T-helper 17 cell (primary cell): ENCODE measurements around the gene OR6C2. TPM values are rescaled to one million over a fixed set of nuclear protein-coding genes. Genes with fewer than 3 reads are reported as not detected.

ENCODE experiments used
- ATAC-seq: fragments of 150-1000 bp; cut with Tn5 transposase; 2 replicates; pipeline ENCODE4 v1.10.0; 2021; ENCODE audit warnings: mild to moderate bottlenecking, moderate library complexity
- DNase-seq, 3 donors: peaks; one replicate each; pipeline versions ENCODE4 v3.0.0 to v3.0.0-alpha.2; 2020 to 2021
- H3K9me3 ChIP-seq: one replicate; pipeline ENCODE4 v1.7.0; 2013; ENCODE audit warnings: low read length, mild to moderate bottlenecking; ENCODE audit not compliant: control insufficient read depth, poor library complexity, severe bottlenecking
- H3K27ac Mint-ChIP-seq: one replicate; pipeline ENCODE4 v1.8.0; 2022; ENCODE audit warnings: mild to moderate bottlenecking, moderate library complexity, mixed read lengths
- H3K27me3 Mint-ChIP-seq: one replicate; pipeline ENCODE4 v1.8.0; 2022; ENCODE audit warnings: mixed read lengths
- H3K36me3 Mint-ChIP-seq: one replicate; pipeline ENCODE4 v1.8.0; 2022; ENCODE audit warnings: low read depth, mixed read lengths
- H3K4me1 Mint-ChIP-seq: one replicate; pipeline ENCODE4 v1.8.0; 2022; ENCODE audit warnings: mild to moderate bottlenecking, mixed read lengths
- H3K4me3 Mint-ChIP-seq: one replicate; pipeline ENCODE4 v1.8.0; 2022; ENCODE audit warnings: mild to moderate bottlenecking, moderate library complexity, mixed read lengths
- total RNA-seq, 4 donors: library from RNA in 2 of 4; stranded (reverse) in 2 of 4; gene quantifications; one replicate each; pipeline ENCODE4 v1.2.3 and lab custom pipeline; 2022 to 2026

OR6C2 gene
- total RNA-seq, 2 donors from 2014 or later, result not detected

GRCh38 chr12:55495490-55495889 lies 51.6 kb downstream of the OR6C2 start:
- H3K36me3 Mint-ChIP-seq, result no peaks in the 10 kb centered on the region
- DNase-seq, result no peak
- no peak for ATAC-seq
- peaks cover 34% of the 10 kb centered on the region for H3K27me3 Mint-ChIP-seq
- peaks cover 2% of the 10 kb centered on the region for H3K4me1 Mint-ChIP-seq
- no peak overlapping the region for H3K4me3 Mint-ChIP-seq
- no peaks in the 10 kb centered on the region for H3K9me3 ChIP-seq
- no peak overlapping the region for H3K27ac Mint-ChIP-seq

- Mint-ChIP-seq H3K4me1 (peaks cover 2% of the 10 kb centered on the region), H3K36me3 (no peaks in the 10 kb centered on the region), H3K4me3 (no peak overlapping the region), H3K27ac (no peak overlapping the region), H3K27me3 (peaks cover 41% of the 10 kb centered on the region)
- no peaks in the 10 kb centered on the region for H3K9me3 ChIP-seq
- DNase-seq (no peak), ATAC-seq (no peak)
These were observed 55.4 kb downstream of the OR6C2 start for GRCh38 chr12:55499231-55499630.

DNA sequence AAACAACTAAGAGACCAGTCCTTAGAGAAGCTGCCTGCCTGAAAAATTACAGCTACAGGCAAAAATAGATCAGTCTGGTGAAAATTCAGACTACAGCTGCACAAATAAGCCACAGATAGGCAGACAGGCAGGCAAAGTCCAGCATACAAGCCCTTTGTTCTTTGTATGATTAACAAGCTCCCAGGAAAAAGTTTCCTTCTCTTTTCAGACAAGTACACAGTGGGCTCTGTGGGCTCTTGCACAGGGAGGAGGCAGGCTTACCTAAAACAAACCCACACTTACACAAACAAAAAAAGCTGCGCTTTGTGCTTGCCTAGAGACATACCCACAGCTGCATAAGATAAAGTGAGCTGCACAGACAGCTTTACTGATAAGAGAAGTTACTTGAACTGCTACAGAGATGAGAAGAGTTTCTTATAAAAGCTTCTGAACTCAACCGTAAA lies 56.0 kb downstream of the OR6C2 start:
- Mint-ChIP-seq H3K4me3 (no peak overlapping the region), H3K36me3 (no peaks in the 10 kb centered on the region), H3K4me1 (peaks cover 2% of the 10 kb centered on the region), H3K27me3 (peaks cover 41% of the 10 kb centered on the region), H3K27ac (no peak overlapping the region)
- H3K9me3 ChIP-seq, result no peaks in the 10 kb centered on the region
- DNase-seq (no peak), ATAC-seq (no peak)

DNA sequence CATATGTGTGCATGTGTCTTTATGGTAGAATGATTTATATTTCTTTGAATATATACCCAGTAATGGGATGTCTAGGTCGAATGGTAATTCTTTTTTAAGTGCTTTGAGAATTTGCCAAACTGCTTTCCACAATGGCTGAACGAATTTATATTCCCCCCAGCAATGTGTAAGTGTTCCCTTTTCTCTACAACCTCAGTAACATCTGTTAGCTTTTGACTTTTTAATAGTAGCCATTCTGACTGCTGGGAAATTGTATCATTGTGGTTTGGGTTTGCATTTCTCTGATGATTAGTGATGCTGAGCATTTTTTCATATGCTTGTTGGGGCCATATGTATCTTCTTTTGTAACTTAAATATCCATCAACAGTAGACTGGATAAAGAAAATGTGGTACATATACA lies 57.7 kb downstream of the OR6C2 start:
- ATAC-seq (no peak), DNase-seq (no peak)
- H3K9me3 ChIP-seq, result no peaks in the 10 kb centered on the region
- peaks cover 2% of the 10 kb centered on the region for H3K4me1 Mint-ChIP-seq
- no peaks in the 10 kb centered on the region for H3K36me3 Mint-ChIP-seq
- peaks cover 41% of the 10 kb centered on the region for H3K27me3 Mint-ChIP-seq
- no peak overlapping the region for H3K4me3 Mint-ChIP-seq
- H3K27ac Mint-ChIP-seq, result no peak overlapping the region

Other genes starting within 250 kb of the OR6C2 start
- gene OR10A7, start 223.1 kb upstream of the OR6C2 start, total RNA-seq, result not detected
- not detected for gene OR6C74, start 199.5 kb upstream of the OR6C2 start, total RNA-seq
- gene OR6C6, start 147.5 kb upstream of the OR6C2 start, total RNA-seq, result not detected
- not detected for gene OR6C1, start 129.7 kb upstream of the OR6C2 start, total RNA-seq
- not detected for gene OR6C3, start 113.3 kb upstream of the OR6C2 start, total RNA-seq
- not detected for gene OR6C75, start 81.1 kb upstream of the OR6C2 start, total RNA-seq
- gene OR6C65, start 43.5 kb upstream of the OR6C2 start, total RNA-seq, result not detected
- gene OR6C76, start 17.8 kb upstream of the OR6C2 start, total RNA-seq, result not detected
- gene OR6C70, start 26.1 kb downstream of the OR6C2 start, total RNA-seq, result under 1 TPM in 1 of 2 donors, not detected in 1; 0.52 TPM
- not detected for gene OR6C68, start 48.3 kb downstream of the OR6C2 start, total RNA-seq
- not detected for gene OR6C4, start 105.5 kb downstream of the OR6C2 start, total RNA-seq
- gene OR2AP1, start 128.4 kb downstream of the OR6C2 start, total RNA-seq, result under 1 TPM in 1 of 2 donors, not detected in 1; 0.30 TPM
- not detected for gene OR10P1, start 192.8 kb downstream of the OR6C2 start, total RNA-seq